OCI-LY1 (cell line): ENCODE measurements around the gene OR52E5.

Source experiments
- EZH2 ChIP-seq: fragments of 200-600 bp; sonication (generic), shearing (Covaris generic); IDR thresholded peaks from 2 replicates; pipeline ENCODE4 v1.8.0; 2017; ENCODE audit warnings: borderline replicate concordance, mixed run types, mild to moderate bottlenecking, antibody characterized with exemption, low read length, moderate library complexity, mixed read lengths
- TF ChIP-seq, protein P1 (sequence below): fragments of 200-600 bp; sonication (generic), shearing (Covaris generic); IDR thresholded peaks from 2 replicates; pipeline ENCODE4 v1.5.1; 2017; ENCODE audit warnings: mild to moderate bottlenecking, antibody characterized with exemption, low read length, moderate library complexity, mixed read lengths

DNA sequence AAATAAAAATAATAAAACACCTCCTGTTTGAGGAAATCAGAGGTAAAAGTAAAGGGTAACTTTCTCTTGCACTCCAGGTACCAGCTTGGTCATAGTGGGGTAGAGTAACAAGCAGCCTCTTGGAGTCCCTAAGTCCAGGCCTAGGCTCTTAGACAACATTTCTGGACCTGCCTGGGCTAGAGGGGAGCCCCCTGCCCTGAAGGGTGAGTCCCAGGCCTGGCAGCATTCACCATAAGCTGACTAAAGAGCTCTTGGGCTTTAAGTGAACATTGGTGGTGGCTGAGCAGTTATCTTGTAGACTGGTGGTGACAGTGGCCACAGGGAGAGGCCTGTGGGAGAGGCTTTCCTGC is 30.4 kb downstream of the OR52E5 start:
- TF ChIP-seq, protein P1, sequence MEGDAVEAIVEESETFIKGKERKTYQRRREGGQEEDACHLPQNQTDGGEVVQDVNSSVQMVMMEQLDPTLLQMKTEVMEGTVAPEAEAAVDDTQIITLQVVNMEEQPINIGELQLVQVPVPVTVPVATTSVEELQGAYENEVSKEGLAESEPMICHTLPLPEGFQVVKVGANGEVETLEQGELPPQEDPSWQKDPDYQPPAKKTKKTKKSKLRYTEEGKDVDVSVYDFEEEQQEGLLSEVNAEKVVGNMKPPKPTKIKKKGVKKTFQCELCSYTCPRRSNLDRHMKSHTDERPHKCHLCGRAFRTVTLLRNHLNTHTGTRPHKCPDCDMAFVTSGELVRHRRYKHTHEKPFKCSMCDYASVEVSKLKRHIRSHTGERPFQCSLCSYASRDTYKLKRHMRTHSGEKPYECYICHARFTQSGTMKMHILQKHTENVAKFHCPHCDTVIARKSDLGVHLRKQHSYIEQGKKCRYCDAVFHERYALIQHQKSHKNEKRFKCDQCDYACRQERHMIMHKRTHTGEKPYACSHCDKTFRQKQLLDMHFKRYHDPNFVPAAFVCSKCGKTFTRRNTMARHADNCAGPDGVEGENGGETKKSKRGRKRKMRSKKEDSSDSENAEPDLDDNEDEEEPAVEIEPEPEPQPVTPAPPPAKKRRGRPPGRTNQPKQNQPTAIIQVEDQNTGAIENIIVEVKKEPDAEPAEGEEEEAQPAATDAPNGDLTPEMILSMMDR: no peak
- no peak for TF ChIP-seq EZH2
